ENCODE data around the gene HAUS2. TPM values are rescaled to one million over a fixed set of nuclear protein-coding genes. Genes with fewer than 3 reads are reported as not detected.

The HAUS2 gene
- total RNA-seq, 1 experiment from 2014 or later = 42.4 TPM

DNA sequence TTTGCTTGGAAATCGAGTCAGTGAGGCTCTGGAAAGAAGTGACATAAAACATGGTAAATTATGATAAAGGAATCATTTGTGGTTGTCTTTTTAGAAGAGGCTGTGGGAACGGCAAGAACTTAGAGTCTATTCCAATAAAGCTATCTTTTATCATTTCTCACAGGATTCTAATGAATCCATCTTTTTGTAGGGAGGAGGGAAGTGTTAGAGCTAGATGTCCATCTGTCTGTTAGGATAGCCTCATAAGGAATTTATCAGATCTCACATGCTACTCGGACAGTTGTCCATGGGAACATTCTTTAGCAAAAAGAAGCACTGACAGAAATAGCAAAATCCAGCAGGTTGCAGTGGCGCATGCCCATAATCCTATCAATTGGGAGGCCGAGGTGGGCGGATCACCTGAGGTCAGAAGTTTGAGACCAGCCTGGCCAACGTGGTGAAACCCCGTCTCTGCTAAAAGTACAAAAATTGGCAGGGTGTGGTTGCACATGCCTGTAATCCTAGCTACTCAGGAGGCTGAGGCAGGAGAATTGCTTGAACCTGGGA is 63.8 kb downstream of the HAUS2 start:
- intact Hi-C loops (cut with micrococcal nuclease; ENCODE audit: unreplicated experiment) = no loop called here
- in situ Hi-C loops (cut with HindIII; ENCODE audit: low pct_unique_long_range_greater_than_20kb, low sequenced_read_pairs) = no loop called here
- CTCF ChIA-PET = no interaction called here
- BruUV-seq (replicated peaks) = no TSS peak
- no peaks in the 10 kb centered on the region for H3K9me3 ChIP-seq (ENCODE audit: control insufficient read depth, insufficient read depth, low read depth, low read length)
- no peaks in the 10 kb centered on the region for H3K27me3 ChIP-seq (ENCODE audit: control insufficient read depth, insufficient read depth, low read length)
- H3K36me3 ChIP-seq (ENCODE audit: control insufficient read depth, insufficient read depth, low read length) = no peaks in the 10 kb centered on the region
- no peak for ATAC-seq
- TF ChIP-seq TCF7L2 (IDR thresholded peaks at IDR 0.05; ENCODE audit: low read depth, low read length) (no peak), CTCF (IDR thresholded peaks at IDR 0.05) (no peak), REST (IDR thresholded peaks at IDR 0.05; ENCODE audit: insufficient read depth in 1 of 2, low read depth in 2 of 2, low read length in 1 of 2) (no peak), POLR2AphosphoS5 (IDR thresholded peaks at IDR 0.05; ENCODE audit: low read depth, low read length) (no peak), SIN3A (IDR thresholded peaks at IDR 0.05; ENCODE audit: borderline replicate concordance, insufficient read depth, low read depth, low read length) (no peak)
- no peak overlapping the region for H3K27ac ChIP-seq (ENCODE audit: low read length)
- no peak overlapping the region for H3K4me3 ChIP-seq (ENCODE audit: low read depth in 2 of 2, low read length in 2 of 2)
- H3K4me1 ChIP-seq (ENCODE audit: control insufficient read depth, insufficient read depth, low read length) = no peaks in the 10 kb centered on the region
- POLR2A ChIA-PET = no interaction called here
- no peak for DNase-seq (ENCODE audit: low read depth, low spot score)

DNA sequence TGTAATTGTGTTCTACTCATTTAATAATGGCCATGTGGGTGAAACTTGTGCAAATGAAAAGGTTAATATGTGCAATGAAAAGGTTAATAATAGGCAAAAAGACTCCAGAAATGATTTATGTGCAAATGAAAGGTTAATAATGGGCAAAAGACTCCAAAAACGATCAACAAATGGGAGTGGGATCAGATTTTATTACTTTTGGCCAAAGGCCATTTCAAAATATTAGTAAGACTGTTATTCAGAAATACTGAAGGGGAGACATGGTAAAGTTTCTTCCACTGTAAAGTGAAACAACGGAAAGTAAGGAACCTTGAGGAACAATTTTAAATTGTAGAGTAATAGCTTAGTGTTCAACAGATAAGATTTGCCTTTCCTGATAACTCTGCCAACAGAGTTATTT is 67.5 kb downstream of the HAUS2 start:
- CTCF ChIA-PET = interaction anchor here (0.7 kb wide), 1 partner anchor 77 kb away, joined by 11 read pairs; no protein-coding TSS in a partner anchor
- no peaks in the 10 kb centered on the region for H3K4me1 ChIP-seq (ENCODE audit: control insufficient read depth, insufficient read depth, low read length)
- H3K36me3 ChIP-seq (ENCODE audit: control insufficient read depth, insufficient read depth, low read length) = no peaks in the 10 kb centered on the region
- DNase-seq (ENCODE audit: low read depth, low spot score) (no peak), ATAC-seq (no peak)
- TSS peak; percentile 51 for BruUV-seq (replicated peaks)
- in situ Hi-C loops (cut with HindIII; ENCODE audit: low pct_unique_long_range_greater_than_20kb, low sequenced_read_pairs) = no loop called here
- no peaks in the 10 kb centered on the region for H3K27me3 ChIP-seq (ENCODE audit: control insufficient read depth, insufficient read depth, low read length)
- no peak for TF ChIP-seq TCF7L2 (IDR thresholded peaks at IDR 0.05; ENCODE audit: low read depth, low read length)
- no peak for TF ChIP-seq REST (IDR thresholded peaks at IDR 0.05; ENCODE audit: insufficient read depth in 1 of 2, low read depth in 2 of 2, low read length in 1 of 2)
- TF ChIP-seq POLR2AphosphoS5 (IDR thresholded peaks at IDR 0.05; ENCODE audit: low read depth, low read length) = no peak
- no peak for TF ChIP-seq CTCF (IDR thresholded peaks at IDR 0.05)
- TF ChIP-seq SIN3A (IDR thresholded peaks at IDR 0.05; ENCODE audit: borderline replicate concordance, insufficient read depth, low read depth, low read length) = no peak
- H3K27ac ChIP-seq (ENCODE audit: low read length) = no peak overlapping the region
- H3K4me3 ChIP-seq (ENCODE audit: low read depth in 2 of 2, low read length in 2 of 2) = no peak overlapping the region
- no peaks in the 10 kb centered on the region for H3K9me3 ChIP-seq (ENCODE audit: control insufficient read depth, insufficient read depth, low read depth, low read length)
- intact Hi-C loops (cut with micrococcal nuclease; ENCODE audit: unreplicated experiment) = no loop called here
- POLR2A ChIA-PET = no interaction called here

Measured in Panc1 (cell line).